SK-N-SH (cell line): ENCODE results near the gene MAP7. TPM values are rescaled to one million over a fixed set of nuclear protein-coding genes. Genes with fewer than 3 reads are reported as not detected.
"Not testable (repeated sequence)": the region's sequence is repeated elsewhere in the genome, so short reads cannot be mapped to it uniquely, and the experiment has no call there.

Experiments used
- CTCF ChIA-PET: fragments of 300-600, 350-600 bp; formaldehyde crosslinking; extraction: SDS; loops from one replicate; lab custom pipeline; 2021; lab: Yijun Ruan, JAX
- POLR2A ChIA-PET: fragments of 350-600 bp; sonication (Branson Sonifier 250); formaldehyde crosslinking; extraction: SDS; loops from one replicate; lab custom pipeline; 2020; ENCODE audit warnings: antibody characterized with exemption, inconsistent platforms; lab: Yijun Ruan, JAX
- DNase-seq: peaks from one replicate; pipeline ENCODE4 v3.0.0; 2012
- H2AFZ ChIP-seq: fragments of 200-600 bp; sonication (generic); 2 replicates; pipeline ENCODE4 v1.8.1; 2016; ENCODE audit warnings: antibody characterized with exemption, mild to moderate bottlenecking, low read depth
- H3F3A ChIP-seq: fragments of 200-600 bp; sonication (generic); replicated peaks from 2 replicates; pipeline ENCODE3; 2016; ENCODE audit warnings: antibody characterized with exemption, mild to moderate bottlenecking; ENCODE audit not compliant: insufficient read depth
- H3K27ac ChIP-seq, 2 experiments: fragments of 200-500 bp in 1 of 2; fragments of 200-600 bp in 1 of 2; sonication (Bioruptor generic) in 1 of 2; sonication (generic), shearing (Covaris generic) in 1 of 2; 2 replicates each; pipeline versions ENCODE4 v1.5.1 to v1.6.1; 2014 to 2016; ENCODE audit warnings: low read depth in 2 of 2, inconsistent platforms in 1 of 2, low read length in 1 of 2, mild to moderate bottlenecking in 1 of 2, mixed read lengths in 1 of 2
- H3K27me3 ChIP-seq: fragments of 200-600 bp; sonication (generic), shearing (Covaris generic); 2 replicates; pipeline ENCODE4 v1.6.1; 2016; ENCODE audit warnings: mixed run types; ENCODE audit not compliant: insufficient read depth
- H3K36me3 ChIP-seq, 2 experiments: fragments of 200-500 bp in 1 of 2; fragments of 200-600 bp in 1 of 2; sonication (Bioruptor generic) in 1 of 2; sonication (generic) in 1 of 2; replicated peaks in 1 of 2; 2 replicates each; pipeline versions ENCODE3 to v1.5.1; 2014 to 2016; ENCODE audit warnings: low read length in 1 of 2, mild to moderate bottlenecking in 1 of 2; ENCODE audit not compliant: insufficient read depth in 2 of 2, control insufficient read depth in 1 of 2
- H3K4me1 ChIP-seq, 2 experiments: fragments of 200-500 bp in 1 of 2; fragments of 200-600 bp in 1 of 2; sonication (Bioruptor generic) in 1 of 2; sonication (generic), shearing (Covaris generic) in 1 of 2; 2 replicates each; pipeline versions ENCODE4 v1.5.1 to v1.6.1; 2014 to 2016; ENCODE audit warnings: low read depth in 1 of 2, low read length in 1 of 2, mixed run types in 1 of 2; ENCODE audit not compliant: insufficient read depth in 2 of 2, control insufficient read depth in 1 of 2
- H3K4me2 ChIP-seq: fragments of 200-600 bp; sonication (generic), shearing (Covaris generic); 2 replicates; pipeline ENCODE4 v1.6.1; 2017; ENCODE audit warnings: mixed run types
- H3K4me3 ChIP-seq, 2 experiments: fragments of 200-500 bp in 1 of 2; fragments of 200-600 bp in 1 of 2; sonication (Bioruptor generic) in 1 of 2; sonication (generic), shearing (Covaris generic) in 1 of 2; 2 replicates each; pipeline versions ENCODE4 v1.5.1 to v1.8.1; 2014 to 2016; ENCODE audit warnings: low read depth in 2 of 2, inconsistent platforms in 1 of 2, low read length in 1 of 2, mild to moderate bottlenecking in 1 of 2, mixed read lengths in 1 of 2, moderate library complexity in 1 of 2
- H3K79me2 ChIP-seq: fragments of 200-600 bp; sonication (generic); 2 replicates; pipeline ENCODE4 v1.8.1; 2017; ENCODE audit warnings: mild to moderate bottlenecking; ENCODE audit not compliant: insufficient read depth
- H3K9ac ChIP-seq: fragments of 200-600 bp; sonication (generic); 2 replicates; pipeline ENCODE4 v1.6.1; 2017; ENCODE audit warnings: mixed run types
- H3K9me2 ChIP-seq: fragments of 200-600 bp; sonication (generic); 2 replicates; pipeline ENCODE4 v1.6.1; 2017; ENCODE audit warnings: mixed run types
- H3K9me3 ChIP-seq: fragments of 200-600 bp; sonication (generic); 2 replicates; pipeline ENCODE4 v1.6.1; 2017; ENCODE audit warnings: mixed run types, mild to moderate bottlenecking, moderate library complexity
- H4K20me1 ChIP-seq: fragments of 200-600 bp; sonication (generic); 2 replicates; pipeline ENCODE4 v1.6.1; 2017; ENCODE audit warnings: mild to moderate bottlenecking, mixed run types; ENCODE audit not compliant: insufficient read depth
- ELF1 ChIP-seq: IDR thresholded peaks from 2 replicates; pipeline ENCODE4 v1.4.0; 2012
- EZH2phosphoT487 ChIP-seq: fragments of 200-600 bp; sonication (generic); IDR thresholded peaks from 2 replicates; pipeline ENCODE4 v1.6.1; 2017; ENCODE audit warnings: low read depth, mixed run types, mild to moderate bottlenecking, antibody characterized with exemption, moderate library complexity, borderline replicate concordance
- FOXM1 ChIP-seq: IDR thresholded peaks from 2 replicates; pipeline ENCODE4 v1.4.0; 2012; ENCODE audit warnings: low read depth, mild to moderate bottlenecking
- IRF3 ChIP-seq: fragments of 150-350 bp; IDR thresholded peaks from 2 replicates; pipeline ENCODE4 v1.6.1; 2016; ENCODE audit warnings: mild to moderate bottlenecking, low read depth, low read length
- MEF2A ChIP-seq: IDR thresholded peaks from 2 replicates; pipeline ENCODE4 v1.4.0; 2012; ENCODE audit warnings: low read depth, borderline replicate concordance
- MXI1 ChIP-seq: IDR thresholded peaks from 2 replicates; pipeline ENCODE4 v1.6.1; 2012; ENCODE audit warnings: mild to moderate bottlenecking, low read depth, low read length, improper control_type of control experiment
- NRF1 ChIP-seq: IDR thresholded peaks from 2 replicates; pipeline ENCODE4 v1.6.1; 2012; ENCODE audit warnings: low read depth, mild to moderate bottlenecking, low read length
- POLR2AphosphoS5 ChIP-seq: IDR thresholded peaks from 2 replicates; pipeline ENCODE4 v1.6.1; 2012; ENCODE audit warnings: low read depth, low read length
- RFX5 ChIP-seq: IDR thresholded peaks from 2 replicates; pipeline ENCODE4 v1.6.1; 2012; ENCODE audit warnings: mild to moderate bottlenecking, improper control_type of control experiment, low read length
- RXRA ChIP-seq: IDR thresholded peaks from 2 replicates; pipeline ENCODE4 v1.4.0; 2012; ENCODE audit warnings: low read depth, mild to moderate bottlenecking, borderline replicate concordance
- SIN3A ChIP-seq: IDR thresholded peaks from 2 replicates; pipeline ENCODE4 v1.6.1; 2012; ENCODE audit warnings: low read depth, mild to moderate bottlenecking, low read length, moderate library complexity, borderline replicate concordance
- TEAD4 ChIP-seq: IDR thresholded peaks from 2 replicates; pipeline ENCODE4 v1.4.0; 2012; ENCODE audit warnings: mild to moderate bottlenecking, borderline replicate concordance; ENCODE audit not compliant: insufficient read depth
- USF1 ChIP-seq: IDR thresholded peaks from 2 replicates; pipeline ENCODE4 v1.4.0; 2012; ENCODE audit warnings: low read depth, borderline replicate concordance
- WGBS: methylation state at CpG from one replicate; pipeline ENCODE4 v1.1.6; 2017; ENCODE audit warnings: low lambda C conversion rate; 5-methylcytosine and 5-hydroxymethylcytosine counted together
- polyA plus RNA-seq, 3 experiments: library from polyadenylated mRNA; depleted of rRNA; stranded (reverse); fragments of >200 nt; gene quantifications; 2 replicates each; pipeline ENCODE4 v1.2.3, GENCODE V29; 2012
- TF ChIP-seq, protein P1 (sequence below): IDR thresholded peaks from 2 replicates; pipeline ENCODE4 v1.4.0; 2012; ENCODE audit warnings: low read depth, borderline replicate concordance

Gene MAP7
- polyA plus RNA-seq, 1 of the 3 experiments (the other 2 are of a cell fraction), result 0.76 TPM

GRCh38 chr6:136437246-136437645 lies 113.0 kb downstream of the MAP7 start:
- H3K9me2 ChIP-seq, result no peaks in the 10 kb centered on the region
- WGBS, result 71% methylated on average over 3 of the region's 3 CpGs
- ChIA-PET CTCF (interaction anchor here (0.6 to 1.7 kb wide), 6 partner anchors 8 to 120 kb away, joined by 3 to 4 read pairs (median 4); partner anchors contain the start of gene MAP7), POLR2A (no interaction called here)
- H3F3A ChIP-seq, result no peaks in the 10 kb centered on the region
- no peak overlapping the region for H2AFZ ChIP-seq
- H3K27ac ChIP-seq, result no peak overlapping the region
- H3K4me2 ChIP-seq, result no peak overlapping the region
- no peaks in the 10 kb centered on the region for H3K27me3 ChIP-seq
- no peaks in the 10 kb centered on the region for H3K36me3 ChIP-seq
- no peak overlapping the region for H3K4me3 ChIP-seq
- no peaks in the 10 kb centered on the region for H3K9me3 ChIP-seq
- no peaks in the 10 kb centered on the region for H4K20me1 ChIP-seq
- H3K79me2 ChIP-seq, result no peaks in the 10 kb centered on the region
- no peak for DNase-seq
- H3K4me1 ChIP-seq, result peaks cover 0 to 3% of the 10 kb centered on the region in 2 experiments; a peak in 1 of 4 replicates
- H3K9ac ChIP-seq, result no peak overlapping the region
- TF ChIP-seq TEAD4, result no peak
- no peak for TF ChIP-seq MEF2A

DNA sequence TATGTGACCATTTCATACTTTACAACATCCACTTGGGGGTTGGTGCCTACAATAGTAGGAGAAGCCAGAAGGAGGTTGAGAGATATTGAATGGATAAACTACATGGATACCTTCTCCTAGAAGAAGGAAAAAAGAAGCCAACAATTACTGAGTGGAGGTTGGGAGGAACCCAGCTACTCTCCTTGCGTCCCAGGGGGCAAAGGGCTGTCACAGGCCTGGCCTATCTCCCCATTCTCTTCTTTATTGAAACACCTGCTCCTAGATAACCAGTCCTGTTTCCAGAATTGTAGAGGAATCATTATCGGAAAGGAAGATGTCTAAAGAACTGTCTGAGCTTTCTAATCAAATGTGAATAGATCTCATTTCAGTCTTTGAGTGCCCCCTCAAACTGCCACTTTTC lies 115.1 kb downstream of the MAP7 start:
- H3K4me3 ChIP-seq, result no peak overlapping the region
- no peak for DNase-seq
- no peaks in the 10 kb centered on the region for H3K27me3 ChIP-seq
- H3K9me3 ChIP-seq, result no peaks in the 10 kb centered on the region
- CTCF ChIA-PET, result interaction anchor here (0.8 to 1.5 kb wide), 2 partner anchors 17 to 115 kb away, joined by 4 read pairs; partner anchors contain the start of gene MAP7
- 76% methylated on average over 2 of the region's 2 CpGs for WGBS
- no peaks in the 10 kb centered on the region for H3K36me3 ChIP-seq
- no peaks in the 10 kb centered on the region for H4K20me1 ChIP-seq
- no peaks in the 10 kb centered on the region for H3K79me2 ChIP-seq
- H3K9me2 ChIP-seq, result no peaks in the 10 kb centered on the region
- no peak overlapping the region for H3K9ac ChIP-seq
- H3K4me2 ChIP-seq, result no peak overlapping the region
- no peaks in the 10 kb centered on the region for H3F3A ChIP-seq
- no peak overlapping the region for H3K27ac ChIP-seq
- peaks cover 0 to 3% of the 10 kb centered on the region in 2 experiments; a peak in 2 of 4 replicates for H3K4me1 ChIP-seq
- POLR2A ChIA-PET, result no interaction called here
- no peak overlapping the region for H2AFZ ChIP-seq
- no peak for TF ChIP-seq RFX5
- no peak for TF ChIP-seq IRF3
- no peak for TF ChIP-seq ELF1
- TF ChIP-seq, protein P1, sequence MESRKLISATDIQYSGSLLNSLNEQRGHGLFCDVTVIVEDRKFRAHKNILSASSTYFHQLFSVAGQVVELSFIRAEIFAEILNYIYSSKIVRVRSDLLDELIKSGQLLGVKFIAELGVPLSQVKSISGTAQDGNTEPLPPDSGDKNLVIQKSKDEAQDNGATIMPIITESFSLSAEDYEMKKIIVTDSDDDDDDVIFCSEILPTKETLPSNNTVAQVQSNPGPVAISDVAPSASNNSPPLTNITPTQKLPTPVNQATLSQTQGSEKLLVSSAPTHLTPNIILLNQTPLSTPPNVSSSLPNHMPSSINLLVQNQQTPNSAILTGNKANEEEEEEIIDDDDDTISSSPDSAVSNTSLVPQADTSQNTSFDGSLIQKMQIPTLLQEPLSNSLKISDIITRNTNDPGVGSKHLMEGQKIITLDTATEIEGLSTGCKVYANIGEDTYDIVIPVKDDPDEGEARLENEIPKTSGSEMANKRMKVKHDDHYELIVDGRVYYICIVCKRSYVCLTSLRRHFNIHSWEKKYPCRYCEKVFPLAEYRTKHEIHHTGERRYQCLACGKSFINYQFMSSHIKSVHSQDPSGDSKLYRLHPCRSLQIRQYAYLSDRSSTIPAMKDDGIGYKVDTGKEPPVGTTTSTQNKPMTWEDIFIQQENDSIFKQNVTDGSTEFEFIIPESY, result no peak
- TF ChIP-seq MXI1, result no peak
- no peak for TF ChIP-seq EZH2phosphoT487
- TF ChIP-seq FOXM1, result no peak
- TF ChIP-seq POLR2AphosphoS5, result no peak
- TF ChIP-seq RXRA, result no peak
- TF ChIP-seq SIN3A, result no peak
- TF ChIP-seq MEF2A, result no peak
- TF ChIP-seq USF1, result no peak
- TF ChIP-seq NRF1, result no peak

DNA sequence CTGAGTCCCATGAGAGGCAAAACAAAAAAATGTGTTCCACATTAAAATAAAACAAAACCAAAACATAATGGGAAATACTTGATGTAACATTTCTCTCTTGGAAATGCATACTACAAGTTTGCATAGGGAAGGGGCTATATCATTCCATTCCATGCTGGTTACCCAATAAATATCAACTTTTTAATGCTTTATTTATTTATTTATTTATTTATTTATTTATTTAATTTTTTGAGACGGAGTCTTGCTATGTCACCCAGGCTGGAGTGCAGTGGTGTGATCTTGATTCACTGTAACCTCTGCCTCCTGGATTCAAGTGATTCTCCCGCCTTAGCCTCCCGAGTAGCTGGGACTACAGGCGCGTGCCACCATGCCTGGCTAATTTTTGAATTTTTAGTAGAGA lies 118.9 kb downstream of the MAP7 start:
- H3K9ac ChIP-seq, H2AFZ ChIP-seq, H4K20me1 ChIP-seq, H3K4me2 ChIP-seq, H3K9me2 ChIP-seq, H3K9me3 ChIP-seq, H3K36me3 ChIP-seq, H3K27ac ChIP-seq, DNase-seq, H3K4me1 ChIP-seq, H3K4me3 ChIP-seq, H3K79me2 ChIP-seq, H3F3A ChIP-seq, H3K27me3 ChIP-seq, CTCF ChIA-PET, POLR2A ChIA-PET: not testable (repeated sequence)
- 96% methylated on average over 5 of the region's 5 CpGs for WGBS
